HG03469 (cell line): ENCODE measurements around the gene KRT9.
"Not testable (repeated sequence)": the region's sequence is repeated elsewhere in the genome, so short reads cannot be mapped to it uniquely, and the experiment has no call there.

ENCODE experiments used
- ATAC-seq: cut with Tn5 transposase; IDR thresholded peaks from one replicate; pipeline ENCODE4 v1.9.1; 2021; ENCODE audit warnings: mild to moderate bottlenecking, moderate library complexity, moderate number of reproducible peaks; ENCODE audit not compliant: unreplicated experiment

KRT9 gene

GRCh38 chr17:41602524-41602923 lies 30.7 kb upstream of the KRT9 start:
- no peak for ATAC-seq

- no peak for ATAC-seq
These were observed 28.5 kb upstream of the KRT9 start for GRCh38 chr17:41600318-41600717.

GRCh38 chr17:41599680-41600079 lies 27.8 kb upstream of the KRT9 start:
- ATAC-seq: no peak

GRCh38 chr17:41595585-41595984 lies 23.7 kb upstream of the KRT9 start:
- no peak for ATAC-seq

- ATAC-seq: no peak
These were observed 22.6 kb upstream of the KRT9 start for GRCh38 chr17:41594363-41594915.

GRCh38 chr17:41593306-41593981 lies 21.6 kb upstream of the KRT9 start:
- ATAC-seq: no peak

GRCh38 chr17:41592601-41593305 lies 20.9 kb upstream of the KRT9 start:
- no peak for ATAC-seq

GRCh38 chr17:41589301-41589700 lies 17.4 kb upstream of the KRT9 start:
- no peak for ATAC-seq

- no peak for ATAC-seq
These were observed 16.4 kb upstream of the KRT9 start for GRCh38 chr17:41588126-41588810.

GRCh38 chr17:41586863-41587495 lies 15.1 kb upstream of the KRT9 start, which contains the start of gene KRT14:
KRT14 (minus strand) TSS chr17:41586895; CDS start chr17:41586834, 61 bp downstream.
- ATAC-seq: no peak

- ATAC-seq: no peak
These were observed 13.6 kb upstream of the KRT9 start for GRCh38 chr17:41585301-41586056.

- ATAC-seq: not testable (repeated sequence)
These were observed 12.6 kb upstream of the KRT9 start for GRCh38 chr17:41584331-41584927.

- no peak for ATAC-seq
These were observed 11.6 kb upstream of the KRT9 start for GRCh38 chr17:41583137-41584127.

- ATAC-seq: not testable (repeated sequence)
These were observed 10.5 kb upstream of the KRT9 start for GRCh38 chr17:41582061-41582968.

- no peak for ATAC-seq
These were observed 9.7 kb upstream of the KRT9 start for GRCh38 chr17:41581366-41582060.

- ATAC-seq: no peak
These were observed 9.0 kb upstream of the KRT9 start for GRCh38 chr17:41580687-41581365.

GRCh38 chr17:41580244-41580575 lies 8.4 kb upstream of the KRT9 start:
- ATAC-seq: no peak
